ENCODE data around the gene PTGFR.
A peak's percentile ranks its signal among the peaks of the same experiment; 100 is the strongest.

The PTGFR gene

GRCh38 chr1:78491451-78492071 is 787 bp downstream of the PTGFR start:
- peak overlapping the region; percentile 56 for H3K4me3 ChIP-seq (replicated peaks; ENCODE audit: low read depth, low read length)
- DNase-seq (ENCODE audit: low read depth), result peak; percentile 30
- TF ChIP-seq, protein P1, sequence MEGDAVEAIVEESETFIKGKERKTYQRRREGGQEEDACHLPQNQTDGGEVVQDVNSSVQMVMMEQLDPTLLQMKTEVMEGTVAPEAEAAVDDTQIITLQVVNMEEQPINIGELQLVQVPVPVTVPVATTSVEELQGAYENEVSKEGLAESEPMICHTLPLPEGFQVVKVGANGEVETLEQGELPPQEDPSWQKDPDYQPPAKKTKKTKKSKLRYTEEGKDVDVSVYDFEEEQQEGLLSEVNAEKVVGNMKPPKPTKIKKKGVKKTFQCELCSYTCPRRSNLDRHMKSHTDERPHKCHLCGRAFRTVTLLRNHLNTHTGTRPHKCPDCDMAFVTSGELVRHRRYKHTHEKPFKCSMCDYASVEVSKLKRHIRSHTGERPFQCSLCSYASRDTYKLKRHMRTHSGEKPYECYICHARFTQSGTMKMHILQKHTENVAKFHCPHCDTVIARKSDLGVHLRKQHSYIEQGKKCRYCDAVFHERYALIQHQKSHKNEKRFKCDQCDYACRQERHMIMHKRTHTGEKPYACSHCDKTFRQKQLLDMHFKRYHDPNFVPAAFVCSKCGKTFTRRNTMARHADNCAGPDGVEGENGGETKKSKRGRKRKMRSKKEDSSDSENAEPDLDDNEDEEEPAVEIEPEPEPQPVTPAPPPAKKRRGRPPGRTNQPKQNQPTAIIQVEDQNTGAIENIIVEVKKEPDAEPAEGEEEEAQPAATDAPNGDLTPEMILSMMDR (IDR thresholded peaks at IDR 0.05; ENCODE audit: low read length, missing control alignments), result no peak

- no peak overlapping the region for H3K4me3 ChIP-seq (replicated peaks; ENCODE audit: low read depth, low read length)
- DNase-seq (ENCODE audit: low read depth), result no peak
Measured at GRCh38 chr1:78492386-78492950, 1.7 kb downstream of the PTGFR start.

DNA sequence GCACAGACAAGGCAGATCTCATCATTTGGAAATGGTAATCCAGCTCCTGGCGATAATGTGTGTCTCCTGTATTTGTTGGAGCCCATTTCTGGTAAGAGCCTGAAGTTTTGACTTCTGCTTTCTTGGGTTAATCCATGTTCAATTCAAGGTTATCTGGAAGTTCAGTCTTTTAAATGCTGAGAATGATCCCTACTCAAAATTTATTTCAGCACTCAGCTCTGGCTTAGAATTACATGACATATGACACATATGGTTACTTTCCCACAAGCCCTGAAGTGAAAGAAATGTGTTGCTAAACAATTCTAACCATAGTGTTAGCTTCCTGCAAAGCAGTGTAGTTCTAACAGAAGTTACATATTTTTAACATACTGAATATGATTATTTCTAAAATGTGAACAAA is 2.7 kb downstream of the PTGFR start:
- no peak overlapping the region for H3K4me3 ChIP-seq (replicated peaks; ENCODE audit: low read depth, low read length)
- DNase-seq (ENCODE audit: low read depth), result no peak
- TF ChIP-seq, protein P1 (IDR thresholded peaks at IDR 0.05; ENCODE audit: low read length, missing control alignments), result no peak

More at GRCh38 chr1:78492386-78492950, 1.7 kb downstream of the PTGFR start:
- TF ChIP-seq, protein P1 (IDR thresholded peaks at IDR 0.05; ENCODE audit: low read length, missing control alignments), result no peak

DNA sequence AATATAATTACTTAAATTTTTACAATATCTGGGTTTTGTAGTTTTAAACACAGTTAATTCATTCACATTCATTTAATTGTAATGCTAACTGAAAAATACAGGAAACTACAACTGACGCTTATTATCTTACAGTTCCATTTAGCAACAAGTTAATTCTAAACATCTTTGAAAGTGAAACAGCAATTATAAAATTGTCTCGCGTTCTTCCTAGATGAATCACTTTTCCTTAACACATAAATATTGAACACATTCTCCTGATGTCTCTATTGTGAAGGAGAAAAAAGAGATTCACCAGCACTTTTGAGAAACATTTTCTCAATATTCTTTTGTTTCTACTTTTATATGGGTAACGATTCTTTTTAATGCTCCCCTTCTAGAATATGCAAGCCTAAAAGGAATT is 6.4 kb downstream of the PTGFR start:
- H3K4me3 ChIP-seq (replicated peaks; ENCODE audit: low read depth, low read length), result no peak overlapping the region
- TF ChIP-seq, protein P1 (IDR thresholded peaks at IDR 0.05; ENCODE audit: low read length, missing control alignments), result no peak
- no peak for DNase-seq (ENCODE audit: low read depth)

- TF ChIP-seq, protein P1 (IDR thresholded peaks at IDR 0.05; ENCODE audit: low read length, missing control alignments), result no peak
- H3K4me3 ChIP-seq (replicated peaks; ENCODE audit: low read depth, low read length), result no peak overlapping the region
Measured at GRCh38 chr1:78500529-78500928, 9.8 kb downstream of the PTGFR start.

GRCh38 chr1:78501203-78501602 is 10.4 kb downstream of the PTGFR start:
- TF ChIP-seq, protein P1 (IDR thresholded peaks at IDR 0.05; ENCODE audit: low read length, missing control alignments), result no peak
- H3K4me3 ChIP-seq (replicated peaks; ENCODE audit: low read depth, low read length), result no peak overlapping the region
- DNase-seq (ENCODE audit: low read depth), result no peak

More at GRCh38 chr1:78500529-78500928, 9.8 kb downstream of the PTGFR start:
- DNase-seq (ENCODE audit: low read depth), result no peak

DNA sequence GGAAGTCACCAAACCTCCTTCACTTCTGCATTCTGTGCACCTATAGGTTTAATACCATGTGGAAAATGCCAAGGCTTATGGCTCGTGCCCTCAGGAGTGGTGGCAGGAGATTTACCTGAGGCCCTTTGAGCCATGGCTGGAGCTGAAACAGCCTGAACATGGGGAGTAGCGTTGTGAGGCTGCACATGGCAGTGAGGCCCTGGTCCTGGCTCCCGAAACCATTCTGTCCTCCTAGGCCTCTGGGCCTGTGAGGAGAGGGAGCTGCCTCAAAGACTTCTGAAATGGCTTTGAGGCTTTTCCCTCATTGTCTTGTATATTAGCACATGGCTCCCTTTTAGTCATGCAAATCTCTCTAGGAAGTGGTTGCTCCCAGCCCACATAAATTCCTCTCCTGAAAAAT is 20.6 kb downstream of the PTGFR start:
- TF ChIP-seq, protein P1 (IDR thresholded peaks at IDR 0.05; ENCODE audit: low read length, missing control alignments), result no peak
- DNase-seq (ENCODE audit: low read depth), result no peak
- H3K4me3 ChIP-seq (replicated peaks; ENCODE audit: low read depth, low read length), result no peak overlapping the region
